Stimulated activated naive CD4-positive, alpha-beta T cell treated with Interleukin-2 at 50 U/mL for 16 hours (primary cell): ENCODE data around the gene COL4A1.

Source experiments
- DNase-seq: peaks from one replicate; lab custom pipeline; 2025; lab: John Stamatoyannopoulos, UW

The COL4A1 gene

GRCh38 chr13:110306960-110307766 lies at the start of gene COL4A1, which contains the start of gene COL4A2:
TSS of gene COL4A1 (minus strand) at chr13:110307157. CDS start at chr13:110307027, 130 bp downstream.
TSS of gene COL4A2 (plus strand) at chr13:110307284. CDS start at chr13:110307904, 620 bp downstream.
- DNase-seq, result no peak

GRCh38 chr13:110356362-110356761 lies 49.4 kb upstream of the COL4A1 start:
- DNase-seq, result no peak

GRCh38 chr13:110354715-110355473 lies 47.9 kb upstream of the COL4A1 start:
- no peak for DNase-seq

GRCh38 chr13:110354123-110354627 lies 47.2 kb upstream of the COL4A1 start:
- DNase-seq, result no peak

- DNase-seq, result no peak
Observed at GRCh38 chr13:110353339-110353977, 46.5 kb upstream of the COL4A1 start.

GRCh38 chr13:110352735-110353134 lies 45.8 kb upstream of the COL4A1 start:
- no peak for DNase-seq

- no peak for DNase-seq
Observed at GRCh38 chr13:110351636-110352420, 44.9 kb upstream of the COL4A1 start.

GRCh38 chr13:110350509-110350908 lies 43.6 kb upstream of the COL4A1 start:
- DNase-seq, result no peak

- DNase-seq, result no peak
Observed at GRCh38 chr13:110350049-110350448, 43.1 kb upstream of the COL4A1 start.

GRCh38 chr13:110349239-110349638 lies 42.3 kb upstream of the COL4A1 start:
- DNase-seq, result no peak

- no peak for DNase-seq
Observed at GRCh38 chr13:110348309-110349105, 41.5 kb upstream of the COL4A1 start.

- no peak for DNase-seq
Observed at GRCh38 chr13:110347535-110348308, 40.8 kb upstream of the COL4A1 start.

- DNase-seq, result no peak
Observed at GRCh38 chr13:110347088-110347487, 40.1 kb upstream of the COL4A1 start.

- DNase-seq, result no peak
Observed at GRCh38 chr13:110346661-110347067, 39.7 kb upstream of the COL4A1 start.

- DNase-seq, result no peak
Observed at GRCh38 chr13:110345701-110346100, 38.7 kb upstream of the COL4A1 start.

- DNase-seq, result no peak
Observed at GRCh38 chr13:110345266-110345665, 38.3 kb upstream of the COL4A1 start.

- no peak for DNase-seq
Observed at GRCh38 chr13:110344320-110344719, 37.4 kb upstream of the COL4A1 start.

- no peak for DNase-seq
Observed at GRCh38 chr13:110343241-110343865, 36.4 kb upstream of the COL4A1 start.

- no peak for DNase-seq
Observed at GRCh38 chr13:110342474-110342873, 35.5 kb upstream of the COL4A1 start.
